Activated naive CD4-positive, alpha-beta T cell treated with anti-CD3 and anti-CD28 coated beads for 36 hours (primary cell): ENCODE data around the gene RRH. TPM values are rescaled to one million over a fixed set of nuclear protein-coding genes. Genes with fewer than 3 reads are reported as not detected.
"Not testable (repeated sequence)": the region's sequence is repeated elsewhere in the genome, so short reads cannot be mapped to it uniquely, and the experiment has no call there.

ENCODE experiments used
- CTCF ChIA-PET: fragments of 350-600 bp; sonication (Branson Sonifier 250); formaldehyde crosslinking; loops from one replicate; lab custom pipeline; 2021; ENCODE audit warnings: antibody characterized with exemption; lab: Charles Lee
- DNase-seq: peaks from one replicate; pipeline ENCODE4 v3.0.0-alpha.2; 2020
- H3K27ac Mint-ChIP-seq: one replicate; pipeline ENCODE4 v1.8.0; 2021; ENCODE audit warnings: mild to moderate bottlenecking, mixed read lengths
- H3K27me3 Mint-ChIP-seq: one replicate; pipeline ENCODE4 v1.8.0; 2021; ENCODE audit warnings: low read depth, mixed read lengths
- H3K36me3 Mint-ChIP-seq: one replicate; pipeline ENCODE4 v1.8.0; 2021; ENCODE audit warnings: low read depth, mixed read lengths
- H3K4me1 Mint-ChIP-seq: one replicate; pipeline ENCODE4 v1.8.0; 2021; ENCODE audit warnings: low read depth, mixed read lengths
- H3K4me3 Mint-ChIP-seq: one replicate; pipeline ENCODE4 v1.8.0; 2021; ENCODE audit warnings: mild to moderate bottlenecking, moderate library complexity, mixed read lengths
- H3K9me3 Mint-ChIP-seq: one replicate; pipeline ENCODE4 v1.8.0; 2021; ENCODE audit warnings: mixed read lengths
- intact Hi-C: fragments of 100-400 bp; cut with micrococcal nuclease; formaldehyde crosslinking; loops from one replicate; pipeline ENCODE4 v1.15.1; 2023
- total RNA-seq, 2 experiments: library from RNA; stranded (reverse); gene quantifications; one replicate each; pipeline ENCODE4 v1.2.3, GENCODE V29; 2021

Gene RRH
- total RNA-seq, 2 experiments from 2014 or later, result not detected

DNA sequence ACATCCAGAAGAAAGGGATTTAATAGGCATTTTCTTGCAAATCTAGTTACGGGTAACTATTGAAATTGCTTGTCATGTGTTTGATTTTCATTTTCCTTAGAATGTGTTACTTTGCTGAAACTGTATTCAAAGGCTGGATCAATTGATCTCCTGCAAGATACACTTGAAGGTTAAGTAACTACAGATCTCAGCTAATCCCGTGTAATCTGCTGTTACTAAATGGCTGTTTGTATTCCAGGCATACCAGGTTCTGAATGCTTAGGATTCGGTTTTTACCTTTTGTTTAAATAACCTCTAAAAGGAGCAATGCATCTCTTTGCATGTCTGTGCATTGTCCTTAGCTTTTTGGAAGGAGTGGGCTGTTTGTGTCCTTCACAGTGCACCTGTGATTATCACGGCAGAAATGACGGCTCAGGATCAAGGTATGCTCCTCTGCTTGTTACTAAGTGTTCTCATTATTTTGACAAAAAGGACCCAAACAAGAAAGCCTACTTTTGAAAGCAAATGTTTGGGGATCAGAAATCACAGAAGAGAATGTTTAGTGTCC is 20.2 kb downstream of the RRH start, which contains the start of gene LRIT3:
Gene LRIT3 (plus strand): TSS at position 212 of the 547 bp plus-strand sequence. CDS start 95 bp downstream, at position 307.
- CTCF ChIA-PET, result interaction anchor here (0.6 kb wide), 2 partner anchors 69 to 568 kb away, joined by 3 read pairs; no protein-coding TSS in a partner anchor
- H3K4me1 Mint-ChIP-seq, result no peaks in the 10 kb centered on the region
- intact Hi-C loops, result no loop called here

DNA sequence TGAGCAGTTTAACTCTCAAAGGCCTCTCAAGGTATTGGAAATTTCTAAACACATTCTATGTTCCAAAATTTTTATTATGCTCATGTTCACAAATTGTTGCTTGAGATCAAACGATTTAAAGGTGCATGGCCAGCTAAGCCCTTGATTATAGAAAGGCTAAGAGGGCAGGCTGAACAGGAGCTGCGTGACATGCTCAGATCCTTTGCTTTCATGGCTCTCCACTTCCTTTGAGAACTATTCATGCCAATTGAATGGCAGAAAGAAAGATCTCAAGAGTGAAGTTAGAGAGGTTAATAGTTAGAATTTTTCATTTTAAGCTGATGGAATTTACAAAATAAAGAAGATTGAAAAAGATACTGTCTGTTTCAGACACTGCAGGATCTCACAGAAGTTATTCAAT is 20.7 kb downstream of the RRH start:
- CTCF ChIA-PET, result interaction anchor here (0.6 kb wide), 2 partner anchors 333 to 568 kb away, joined by 3 read pairs; no protein-coding TSS in a partner anchor
- H3K4me1 Mint-ChIP-seq, result no peaks in the 10 kb centered on the region
- intact Hi-C loops, result no loop called here
- H3K36me3 Mint-ChIP-seq, result peaks cover 7% of the 10 kb centered on the region
- H3K27me3 Mint-ChIP-seq, result no peaks in the 10 kb centered on the region
- no peaks in the 10 kb centered on the region for H3K9me3 Mint-ChIP-seq
- no peak overlapping the region for H3K4me3 Mint-ChIP-seq
- no peak overlapping the region for H3K27ac Mint-ChIP-seq
- DNase-seq, result no peak

More for the DNA sequence above, 20.2 kb downstream of the RRH start, which contains the start of gene LRIT3:
- H3K4me3 Mint-ChIP-seq, result no peak within 1 kb of the TSS
- no peak within 1 kb of the TSS for H3K27ac Mint-ChIP-seq
- peaks cover 4% of the 10 kb centered on the region for H3K36me3 Mint-ChIP-seq
- H3K27me3 Mint-ChIP-seq, result no peaks in the 10 kb centered on the region
- no peak for DNase-seq
- H3K9me3 Mint-ChIP-seq, result no peaks in the 10 kb centered on the region

DNA sequence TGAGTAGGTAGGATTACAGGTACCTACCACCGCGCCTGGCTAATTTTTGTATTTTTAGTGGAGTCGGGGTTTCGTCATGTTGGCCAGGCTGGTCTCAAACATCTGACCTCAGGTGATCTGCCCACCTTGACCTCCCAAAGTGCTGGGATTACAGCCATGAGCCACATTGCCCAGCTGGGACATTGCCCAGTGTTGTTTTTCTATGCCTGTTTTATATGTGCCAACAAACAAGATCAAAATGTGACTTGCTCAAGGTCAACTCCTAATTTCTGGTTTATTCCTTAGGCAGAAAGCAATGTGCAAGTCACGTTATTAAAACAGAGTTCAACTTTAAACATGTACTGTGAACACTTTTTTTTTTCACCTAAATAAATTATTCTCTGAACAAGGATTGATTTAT is 22.8 kb downstream of the RRH start:
- no peaks in the 10 kb centered on the region for H3K4me1 Mint-ChIP-seq
- CTCF ChIA-PET, result no interaction called here
- DNase-seq, result no peak
- intact Hi-C loops, result no loop called here
- no peaks in the 10 kb centered on the region for H3K27me3 Mint-ChIP-seq
- no peak overlapping the region for H3K27ac Mint-ChIP-seq
- H3K9me3 Mint-ChIP-seq, result no peaks in the 10 kb centered on the region
- H3K36me3 Mint-ChIP-seq, result peaks cover 7% of the 10 kb centered on the region
- H3K4me3 Mint-ChIP-seq, result no peak overlapping the region

DNA sequence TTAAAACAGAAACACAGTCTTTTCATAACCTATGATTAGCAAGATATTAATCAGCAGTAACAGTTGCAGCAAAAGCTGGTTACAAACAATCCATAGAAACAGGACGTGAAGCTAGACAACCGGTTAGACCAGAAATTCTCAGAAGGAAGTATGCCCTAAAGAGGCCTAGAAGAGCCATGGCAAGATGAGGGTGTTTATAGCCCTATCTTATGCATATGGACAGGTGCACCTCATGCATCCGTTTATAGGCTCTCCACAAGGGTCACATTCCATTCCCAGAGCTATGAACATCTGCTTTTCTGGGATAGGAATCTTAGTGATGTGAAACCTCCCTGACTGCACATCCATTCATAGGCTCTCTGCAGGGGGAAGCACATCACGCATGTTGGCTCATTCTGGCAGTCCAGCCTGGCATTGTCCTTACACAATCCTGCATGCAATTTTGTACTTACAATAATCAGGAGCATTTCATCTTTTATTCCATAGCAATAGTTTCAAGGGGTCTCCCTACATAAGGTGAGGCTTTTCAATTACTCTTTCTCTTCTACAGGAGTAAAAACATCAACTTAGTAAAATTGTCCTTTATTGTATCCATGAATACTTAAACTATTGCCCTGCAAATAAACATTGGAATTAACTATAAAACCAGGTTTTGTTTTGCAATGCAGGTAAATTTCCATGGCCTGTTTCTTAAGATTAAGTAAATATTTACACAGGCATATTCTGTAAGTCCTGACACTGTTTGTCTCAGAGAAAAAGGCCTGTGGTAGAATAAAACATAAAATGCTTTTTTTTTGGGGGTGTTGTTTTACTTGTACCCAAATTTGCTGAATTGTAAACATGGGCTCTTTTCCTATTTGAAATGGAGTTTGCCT is 31.9 kb downstream of the RRH start:
- Mint-ChIP-seq H3K36me3 (peaks cover 12% of the 10 kb centered on the region), H3K9me3 (peaks cover 12% of the 10 kb centered on the region)
- intact Hi-C loops, H3K27ac Mint-ChIP-seq, H3K4me1 Mint-ChIP-seq, CTCF ChIA-PET, H3K27me3 Mint-ChIP-seq, DNase-seq, H3K4me3 Mint-ChIP-seq: not testable (repeated sequence)

GRCh38 chr4:109861271-109861670 is 33.5 kb downstream of the RRH start:
- Mint-ChIP-seq H3K9me3 (peaks cover 12% of the 10 kb centered on the region), H3K27me3 (no peaks in the 10 kb centered on the region), H3K27ac (no peak overlapping the region), H3K4me1 (no peaks in the 10 kb centered on the region), H3K4me3 (no peak overlapping the region), H3K36me3 (peaks cover 12% of the 10 kb centered on the region)
- CTCF ChIA-PET, result no interaction called here
- intact Hi-C loops, result no loop called here
- DNase-seq, result no peak

GRCh38 chr4:109861916-109862511 is 34.2 kb downstream of the RRH start:
- H3K36me3 Mint-ChIP-seq, result peaks cover 9% of the 10 kb centered on the region
- no peaks in the 10 kb centered on the region for H3K4me1 Mint-ChIP-seq
- CTCF ChIA-PET, result no interaction called here
- DNase-seq, result no peak
- intact Hi-C loops, result no loop called here
- no peak overlapping the region for H3K27ac Mint-ChIP-seq
- H3K9me3 Mint-ChIP-seq, result peaks cover 12% of the 10 kb centered on the region
- no peak overlapping the region for H3K4me3 Mint-ChIP-seq
- H3K27me3 Mint-ChIP-seq, result no peaks in the 10 kb centered on the region

DNA sequence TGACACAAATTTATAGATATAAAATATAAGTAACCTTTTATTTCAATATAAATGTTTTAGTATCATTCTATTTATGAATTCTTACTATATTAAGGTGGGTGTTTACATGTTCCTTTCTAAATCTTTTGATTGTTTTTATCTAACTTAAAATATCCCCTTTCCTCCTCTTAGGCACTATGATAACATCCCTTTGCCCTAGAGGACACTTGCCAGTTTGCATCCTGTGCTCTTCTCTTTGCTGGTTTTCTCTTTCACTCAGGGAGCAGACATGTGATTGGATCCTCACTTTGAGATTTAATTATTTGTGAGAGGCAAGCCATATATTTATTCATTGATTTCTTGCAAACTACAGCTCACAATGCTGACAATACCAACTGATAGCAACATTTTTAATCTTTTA is 36.4 kb downstream of the RRH start:
- Mint-ChIP-seq H3K36me3 (peaks cover 8% of the 10 kb centered on the region), H3K4me3 (no peak overlapping the region), H3K9me3 (peaks cover 8% of the 10 kb centered on the region), H3K27me3 (no peaks in the 10 kb centered on the region), H3K4me1 (no peaks in the 10 kb centered on the region), H3K27ac (no peak overlapping the region)
- CTCF ChIA-PET, result interaction anchor here (1.4 kb wide), 1 partner anchor 9 kb away, joined by 4 read pairs; no protein-coding TSS in a partner anchor
- intact Hi-C loops, result no loop called here
- no peak for DNase-seq

DNA sequence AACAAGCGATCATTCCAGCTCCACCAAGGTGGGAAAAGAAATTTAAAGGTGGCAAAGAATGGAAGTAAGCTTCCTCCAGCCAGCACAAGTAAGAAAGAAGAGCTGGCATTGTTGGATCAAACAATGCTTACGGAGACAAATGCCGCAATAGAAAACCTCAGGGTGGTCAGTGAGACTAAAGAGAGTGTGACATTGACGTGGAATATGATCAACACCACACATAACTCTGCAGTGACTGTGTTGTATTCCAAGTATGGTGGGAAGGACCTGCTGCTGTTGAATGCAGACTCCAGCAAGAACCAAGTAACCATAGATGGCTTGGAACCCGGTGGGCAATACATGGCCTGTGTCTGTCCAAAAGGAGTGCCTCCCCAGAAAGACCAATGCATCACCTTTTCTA is 42.3 kb downstream of the RRH start:
- CTCF ChIA-PET, result no interaction called here
- no peak overlapping the region for H3K27ac Mint-ChIP-seq
- peaks cover 9% of the 10 kb centered on the region for H3K36me3 Mint-ChIP-seq
- no peak for DNase-seq
- no peak overlapping the region for H3K4me3 Mint-ChIP-seq
- intact Hi-C loops, result no loop called here
- H3K27me3 Mint-ChIP-seq, result no peaks in the 10 kb centered on the region
- H3K4me1 Mint-ChIP-seq, result no peaks in the 10 kb centered on the region
- H3K9me3 Mint-ChIP-seq, result no peaks in the 10 kb centered on the region

DNA sequence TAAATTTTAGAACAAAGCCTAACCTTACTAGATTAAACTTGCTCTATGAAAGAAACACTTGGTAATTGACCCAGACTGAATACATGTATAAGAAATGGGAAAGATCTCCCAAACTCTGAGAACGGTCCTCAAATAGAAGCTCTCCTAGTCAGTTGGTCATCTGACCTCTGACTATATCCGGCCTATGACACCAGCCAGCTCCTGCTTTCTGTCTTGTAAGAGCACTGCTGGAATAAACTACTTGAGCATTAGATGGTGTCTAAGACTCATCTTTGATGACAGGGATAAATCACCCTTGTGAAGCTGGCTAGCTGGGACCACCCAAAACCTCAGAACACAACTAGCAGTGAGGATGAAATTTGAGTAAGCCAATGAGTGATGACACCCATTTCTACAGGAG is 44.3 kb downstream of the RRH start:
- Mint-ChIP-seq H3K4me3 (no peak overlapping the region), H3K4me1 (no peaks in the 10 kb centered on the region), H3K36me3 (peaks cover 9% of the 10 kb centered on the region), H3K27ac (no peak overlapping the region), H3K9me3 (no peaks in the 10 kb centered on the region), H3K27me3 (no peaks in the 10 kb centered on the region)
- CTCF ChIA-PET, result interaction anchor here (1.4 kb wide), 1 partner anchor 8 kb away, joined by 4 read pairs; no protein-coding TSS in a partner anchor
- no peak for DNase-seq
- intact Hi-C loops, result no loop called here

GRCh38 chr4:109872950-109873656 is 45.3 kb downstream of the RRH start:
- Mint-ChIP-seq H3K27ac (no peak overlapping the region), H3K36me3 (peaks cover 7% of the 10 kb centered on the region), H3K27me3 (no peaks in the 10 kb centered on the region), H3K9me3 (no peaks in the 10 kb centered on the region), H3K4me1 (no peaks in the 10 kb centered on the region), H3K4me3 (no peak overlapping the region)
- DNase-seq, result no peak
- CTCF ChIA-PET, result interaction anchor here (0.8 to 1.4 kb wide), 2 partner anchors 9 to 49 kb away, joined by 3 to 4 read pairs; no protein-coding TSS in a partner anchor
- intact Hi-C loops, result no loop called here

- H3K27ac Mint-ChIP-seq, result no peak overlapping the region
- intact Hi-C loops, result no loop called here
- CTCF ChIA-PET, result no interaction called here
- no peak overlapping the region for H3K4me3 Mint-ChIP-seq
- peaks cover 7% of the 10 kb centered on the region for H3K36me3 Mint-ChIP-seq
- H3K27me3 Mint-ChIP-seq, result no peaks in the 10 kb centered on the region
- no peak for DNase-seq
- H3K9me3 Mint-ChIP-seq, result no peaks in the 10 kb centered on the region
- H3K4me1 Mint-ChIP-seq, result no peaks in the 10 kb centered on the region
Measured at GRCh38 chr4:109873791-109874514, 46.2 kb downstream of the RRH start.
